Endodermal cell (in vitro differentiated cells): ENCODE data around the gene RYK. TPM values are rescaled to one million over a fixed set of nuclear protein-coding genes. Genes with fewer than 3 reads are reported as not detected.

ENCODE experiments used
- DNase-seq: peaks from one replicate; pipeline ENCODE4 v3.0.0-alpha.2; 2017
- H3K27ac ChIP-seq: 2 replicates; pipeline ENCODE4 v1.5.1; 2013; ENCODE audit warnings: mild to moderate bottlenecking, low read depth, low read length, moderate library complexity
- H3K27me3 ChIP-seq: 2 replicates; pipeline ENCODE4 v1.6.1; 2013; ENCODE audit warnings: mild to moderate bottlenecking, low read length, moderate library complexity; ENCODE audit not compliant: insufficient read depth, control insufficient read depth, poor library complexity, severe bottlenecking
- H3K36me3 ChIP-seq: 2 replicates; pipeline ENCODE4 v1.7.0; 2013; ENCODE audit warnings: mild to moderate bottlenecking, low read length, moderate library complexity; ENCODE audit not compliant: control insufficient read depth, insufficient read depth
- H3K4me1 ChIP-seq: one replicate; pipeline ENCODE4 v1.7.0; 2013; ENCODE audit warnings: low read length; ENCODE audit not compliant: control insufficient read depth, insufficient read depth
- H3K4me3 ChIP-seq: 2 replicates; pipeline ENCODE4 v1.5.1; 2013; ENCODE audit warnings: mild to moderate bottlenecking, low read length, moderate library complexity
- H3K9ac ChIP-seq: 2 replicates; pipeline ENCODE4 v1.6.1; 2013; ENCODE audit warnings: mild to moderate bottlenecking, low read length, moderate library complexity; ENCODE audit not compliant: poor library complexity, severe bottlenecking; ENCODE audit errors: extremely low read depth
- H3K9me3 ChIP-seq: 2 replicates; pipeline ENCODE4 v1.6.1; 2013; ENCODE audit warnings: mild to moderate bottlenecking, low read length, moderate library complexity; ENCODE audit not compliant: control insufficient read depth
- H3K27ac Mint-ChIP-seq: 2 replicates; pipeline ENCODE4 v1.8.0; 2020; ENCODE audit warnings: mixed read lengths
- H3K27me3 Mint-ChIP-seq: 2 replicates; pipeline ENCODE4 v1.8.0; 2021; ENCODE audit warnings: mild to moderate bottlenecking, mixed read lengths; ENCODE audit not compliant: insufficient read depth
- H3K36me3 Mint-ChIP-seq: 2 replicates; pipeline ENCODE4 v1.8.0; 2020; ENCODE audit warnings: low read depth, mixed read lengths
- H3K4me1 Mint-ChIP-seq: 2 replicates; pipeline ENCODE4 v1.8.0; 2020; ENCODE audit warnings: mixed read lengths
- H3K4me3 Mint-ChIP-seq: 2 replicates; pipeline ENCODE4 v1.8.0; 2020; ENCODE audit warnings: mild to moderate bottlenecking, moderate library complexity, mixed read lengths
- H3K9me3 Mint-ChIP-seq: 2 replicates; pipeline ENCODE4 v1.8.0; 2020; ENCODE audit warnings: mild to moderate bottlenecking, mixed read lengths
- WGBS, 2 experiments: methylation state at CpG; one replicate each; pipeline versions ENCODE4 v1.1.5 to v1.1.7; 2013; ENCODE audit warnings: missing lambda C conversion rate in 2 of 2, mixed read lengths in 1 of 2; ENCODE audit not compliant: insufficient coverage in 1 of 2, insufficient read length in 1 of 2; 5-methylcytosine and 5-hydroxymethylcytosine counted together
- total RNA-seq, 2 donors: library from RNA; stranded (reverse); fragmentation: NEBNext Ultra II Directional in 1 of 2; extraction: Animal tissue kit (Norgen Biotek cat#: 25700) in 1 of 2; gene quantifications; 2 replicates in 1 of 2; 3 replicates in 1 of 2; pipeline ENCODE4 v1.2.1, GENCODE V29; 2021
- TF ChIP-seq, protein P1 (sequence below): fragments of 200-600 bp; sonication (generic); conservative IDR thresholded peaks from 2 replicates; pipeline ENCODE4 v1.5.0; 2021; ENCODE audit warnings: antibody characterized with exemption, mild to moderate bottlenecking

RYK gene
- total RNA-seq, 2 donors from 2014 or later, result 79.2 to 85.5 TPM

- Histone ChIP-seq H3K4me3 (no peak overlapping the region), H3K9me3 (peaks cover 10% of the 10 kb centered on the region), H3K27me3 (no peaks in the 10 kb centered on the region), H3K4me1 (peaks cover 2% of the 10 kb centered on the region), H3K27ac (no peak overlapping the region), H3K36me3 (no peaks in the 10 kb centered on the region), H3K9ac (no peak overlapping the region)
- peaks cover 7% of the 10 kb centered on the region for H3K9me3 Mint-ChIP-seq
- no peak for DNase-seq
- H3K27me3 Mint-ChIP-seq, result no peaks in the 10 kb centered on the region
- 86 to 88% methylated on average over 4 to 5 of the region's 5 CpGs for WGBS, 2 experiments
- TF ChIP-seq, protein P1, sequence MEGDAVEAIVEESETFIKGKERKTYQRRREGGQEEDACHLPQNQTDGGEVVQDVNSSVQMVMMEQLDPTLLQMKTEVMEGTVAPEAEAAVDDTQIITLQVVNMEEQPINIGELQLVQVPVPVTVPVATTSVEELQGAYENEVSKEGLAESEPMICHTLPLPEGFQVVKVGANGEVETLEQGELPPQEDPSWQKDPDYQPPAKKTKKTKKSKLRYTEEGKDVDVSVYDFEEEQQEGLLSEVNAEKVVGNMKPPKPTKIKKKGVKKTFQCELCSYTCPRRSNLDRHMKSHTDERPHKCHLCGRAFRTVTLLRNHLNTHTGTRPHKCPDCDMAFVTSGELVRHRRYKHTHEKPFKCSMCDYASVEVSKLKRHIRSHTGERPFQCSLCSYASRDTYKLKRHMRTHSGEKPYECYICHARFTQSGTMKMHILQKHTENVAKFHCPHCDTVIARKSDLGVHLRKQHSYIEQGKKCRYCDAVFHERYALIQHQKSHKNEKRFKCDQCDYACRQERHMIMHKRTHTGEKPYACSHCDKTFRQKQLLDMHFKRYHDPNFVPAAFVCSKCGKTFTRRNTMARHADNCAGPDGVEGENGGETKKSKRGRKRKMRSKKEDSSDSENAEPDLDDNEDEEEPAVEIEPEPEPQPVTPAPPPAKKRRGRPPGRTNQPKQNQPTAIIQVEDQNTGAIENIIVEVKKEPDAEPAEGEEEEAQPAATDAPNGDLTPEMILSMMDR, result no peak
- H3K36me3 Mint-ChIP-seq, result no peaks in the 10 kb centered on the region
- peaks cover 4% of the 10 kb centered on the region for H3K4me1 Mint-ChIP-seq
- no peak overlapping the region for H3K4me3 Mint-ChIP-seq
- no peak overlapping the region for H3K27ac Mint-ChIP-seq
Observed at GRCh38 chr3:134294302-134295280, 43.9 kb upstream of the RYK start.

DNA sequence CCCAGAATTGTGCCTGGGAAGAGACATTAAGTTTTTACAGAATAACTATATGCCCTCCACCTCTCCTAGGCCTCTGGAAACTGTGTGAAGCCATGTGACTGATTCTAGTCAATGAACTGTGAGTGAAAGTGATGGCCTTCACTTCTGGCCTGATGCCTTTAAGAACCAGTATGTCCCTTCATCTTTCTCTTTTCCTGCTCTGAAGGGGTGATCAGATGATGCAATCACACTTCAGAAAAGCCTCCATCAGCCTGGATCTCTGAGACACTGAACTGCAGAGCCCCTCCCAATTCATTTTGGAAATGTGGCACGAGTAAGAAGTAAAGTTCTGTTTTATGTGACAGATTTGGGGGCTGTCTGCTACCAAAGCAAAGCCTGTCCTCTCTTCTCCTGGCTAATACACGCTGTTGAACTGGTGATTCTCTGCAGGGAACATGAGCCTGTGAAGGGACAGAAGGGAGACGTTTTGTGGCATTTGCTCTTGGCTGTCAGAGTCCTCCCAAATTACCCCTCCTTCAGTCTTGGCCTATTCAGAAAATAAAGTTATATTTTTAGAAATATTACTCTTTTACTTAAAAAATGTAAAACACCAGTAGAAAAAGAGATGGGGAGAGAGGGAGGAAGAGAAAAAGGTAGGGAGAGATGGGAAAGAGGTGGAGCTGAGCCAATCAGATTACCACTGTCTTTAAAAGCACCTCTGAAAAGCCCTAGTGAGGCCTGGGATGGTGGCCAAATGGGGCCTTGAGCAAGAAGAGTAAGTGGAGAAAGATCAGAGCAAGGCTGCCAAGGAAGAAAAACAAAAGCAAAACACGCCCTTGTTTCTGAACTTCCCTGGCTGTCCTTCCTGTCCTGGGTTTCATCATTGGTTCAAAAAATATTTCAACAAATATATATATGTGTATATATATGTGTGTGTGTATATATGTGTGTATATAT is 40.9 kb upstream of the RYK start:
- Histone ChIP-seq H3K36me3 (no peaks in the 10 kb centered on the region), H3K4me1 (peaks cover 2% of the 10 kb centered on the region), H3K9ac (no peak overlapping the region), H3K27ac (no peak overlapping the region), H3K4me3 (no peak overlapping the region), H3K9me3 (peaks cover 10% of the 10 kb centered on the region), H3K27me3 (no peaks in the 10 kb centered on the region)
- H3K4me3 Mint-ChIP-seq, result no peak overlapping the region
- no peaks in the 10 kb centered on the region for H3K27me3 Mint-ChIP-seq
- TF ChIP-seq, protein P1, result no peak
- H3K9me3 Mint-ChIP-seq, result peaks cover 7% of the 10 kb centered on the region
- H3K4me1 Mint-ChIP-seq, result no peaks in the 10 kb centered on the region
- no peaks in the 10 kb centered on the region for H3K36me3 Mint-ChIP-seq
- H3K27ac Mint-ChIP-seq, result no peak overlapping the region
- WGBS, 2 experiments, result 67 to 80% methylated on average over 1 to 4 of the region's 4 CpGs
- DNase-seq, result no peak

DNA sequence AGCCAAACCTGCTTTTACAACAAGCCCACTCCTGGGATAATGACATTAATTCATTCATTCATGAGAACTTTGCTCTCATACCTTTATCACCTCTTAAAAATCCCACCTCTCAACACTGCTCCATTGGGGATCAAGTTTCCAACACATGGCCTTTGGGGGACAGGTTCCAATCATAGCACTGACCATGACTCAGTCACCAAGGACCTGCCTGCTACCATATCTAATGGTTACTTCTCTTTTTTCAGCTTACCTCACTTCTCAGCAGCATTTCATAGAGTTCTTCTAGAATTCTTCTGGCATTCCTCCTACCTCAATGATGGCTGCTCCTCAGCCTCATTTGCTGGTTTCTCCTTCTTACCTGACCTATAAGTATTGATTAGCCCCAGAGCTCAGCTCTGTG is 36.9 kb upstream of the RYK start:
- H3K36me3 Mint-ChIP-seq, result no peaks in the 10 kb centered on the region
- no peak overlapping the region for H3K4me3 Mint-ChIP-seq
- TF ChIP-seq, protein P1, result no peak
- peaks cover 2% of the 10 kb centered on the region for H3K4me1 ChIP-seq
- no peak overlapping the region for H3K27ac ChIP-seq
- H3K27me3 Mint-ChIP-seq, result no peaks in the 10 kb centered on the region
- H3K4me1 Mint-ChIP-seq, result no peaks in the 10 kb centered on the region
- H3K27me3 ChIP-seq, result no peaks in the 10 kb centered on the region
- H3K36me3 ChIP-seq, result no peaks in the 10 kb centered on the region
- no peak for DNase-seq
- H3K4me3 ChIP-seq, result no peak overlapping the region
- no peaks in the 10 kb centered on the region for H3K9me3 ChIP-seq
- no peak overlapping the region for H3K27ac Mint-ChIP-seq
- H3K9me3 Mint-ChIP-seq, result no peaks in the 10 kb centered on the region
- H3K9ac ChIP-seq, result no peak overlapping the region
